H9 (cell line): ENCODE data around the gene TEX26. TPM values are rescaled to one million over a fixed set of nuclear protein-coding genes. Genes with fewer than 3 reads are reported as not detected.

Experiments
- DNase-seq: peaks from one replicate; pipeline ENCODE4 v3.0.0-alpha.2; 2017
- H2AFZ ChIP-seq: one replicate; pipeline ENCODE4 v1.6.1; 2013; ENCODE audit warnings: mild to moderate bottlenecking, low read length, control low read depth, moderate library complexity
- H2AK5ac ChIP-seq: 2 replicates; pipeline ENCODE4 v1.6.1; 2013; ENCODE audit warnings: low read length, control low read depth, mixed read lengths; ENCODE audit not compliant: insufficient read length
- H2BK120ac ChIP-seq: one replicate; pipeline ENCODE4 v1.6.1; 2013; ENCODE audit warnings: low read depth, mild to moderate bottlenecking, low read length, control low read depth, inconsistent platforms; ENCODE audit not compliant: poor library complexity, severe bottlenecking
- H2BK12ac ChIP-seq: 2 replicates; pipeline ENCODE4 v1.6.1; 2013; ENCODE audit warnings: low read length, control low read depth, mixed read lengths, low read depth; ENCODE audit not compliant: insufficient read length
- H2BK15ac ChIP-seq: 2 replicates; pipeline ENCODE4 v1.6.1; 2013; ENCODE audit warnings: low read depth, low read length, control low read depth
- H2BK20ac ChIP-seq: one replicate; pipeline ENCODE4 v1.6.1; 2013; ENCODE audit warnings: low read depth, mild to moderate bottlenecking, low read length, control low read depth, inconsistent platforms; ENCODE audit not compliant: poor library complexity, severe bottlenecking
- H2BK5ac ChIP-seq: 2 replicates; pipeline ENCODE4 v1.6.1; 2013; ENCODE audit warnings: low read length, control low read depth, mixed read lengths; ENCODE audit not compliant: insufficient read length
- H3K14ac ChIP-seq: 2 replicates; pipeline ENCODE4 v1.6.1; 2013; ENCODE audit warnings: low read length, control low read depth; ENCODE audit not compliant: insufficient read depth
- H3K18ac ChIP-seq: 2 replicates; pipeline ENCODE4 v1.6.1; 2013; ENCODE audit warnings: low read depth, mild to moderate bottlenecking, mixed read lengths, low read length, control low read depth; ENCODE audit not compliant: insufficient read length
- H3K23ac ChIP-seq: 2 replicates; pipeline ENCODE4 v1.6.1; 2013; ENCODE audit warnings: low read length, control low read depth, mixed read lengths, low read depth; ENCODE audit not compliant: insufficient read length
- H3K23me2 ChIP-seq: 2 replicates; pipeline ENCODE4 v1.6.1; 2013; ENCODE audit warnings: low read depth, mild to moderate bottlenecking, mixed read lengths, low read length, control low read depth; ENCODE audit not compliant: insufficient read length, poor library complexity, severe bottlenecking
- H3K27ac ChIP-seq: 2 replicates; pipeline ENCODE4 v1.5.1; 2013; ENCODE audit warnings: low read length, control low read depth, mixed read lengths, low read depth; ENCODE audit not compliant: insufficient read length
- H3K27me3 ChIP-seq: 2 replicates; pipeline ENCODE4 v1.6.1; 2013; ENCODE audit warnings: low read length, control low read depth, inconsistent platforms; ENCODE audit not compliant: insufficient read depth
- H3K4ac ChIP-seq: 2 replicates; pipeline ENCODE4 v1.6.1; 2013; ENCODE audit warnings: low read depth, mild to moderate bottlenecking, control low read depth, inconsistent platforms, low read length, moderate library complexity
- H3K4me1 ChIP-seq: 2 replicates; pipeline ENCODE4 v1.6.1; 2013; ENCODE audit warnings: low read length, control low read depth, inconsistent platforms; ENCODE audit not compliant: insufficient read depth
- H3K4me2 ChIP-seq: 2 replicates; pipeline ENCODE4 v1.6.1; 2013; ENCODE audit warnings: low read length, control low read depth, mixed read lengths; ENCODE audit not compliant: insufficient read length, insufficient read depth
- H3K56ac ChIP-seq: 2 replicates; pipeline ENCODE4 v1.6.1; 2013; ENCODE audit warnings: low read depth, mild to moderate bottlenecking, mixed read lengths, low read length, control low read depth; ENCODE audit not compliant: insufficient read length
- H3K79me1 ChIP-seq: 2 replicates; pipeline ENCODE4 v1.6.1; 2013; ENCODE audit warnings: low read depth, mild to moderate bottlenecking, moderate library complexity, low read length, control low read depth, inconsistent platforms; ENCODE audit not compliant: insufficient read depth, poor library complexity, severe bottlenecking
- H3K79me2 ChIP-seq: 2 replicates; pipeline ENCODE4 v1.6.1; 2013; ENCODE audit warnings: low read length, control low read depth, inconsistent platforms; ENCODE audit not compliant: insufficient read depth
- H3K9ac ChIP-seq: 2 replicates; pipeline ENCODE4 v1.6.1; 2013; ENCODE audit warnings: low read length, control low read depth, mixed read lengths; ENCODE audit not compliant: insufficient read length; ENCODE audit errors: extremely low read depth
- H3K9me3 ChIP-seq: one replicate; pipeline ENCODE4 v1.6.1; 2013; ENCODE audit warnings: low read depth, low read length, inconsistent platforms; ENCODE audit not compliant: control insufficient read depth
- H3T11ph ChIP-seq: one replicate; pipeline ENCODE4 v1.6.1; 2013; ENCODE audit warnings: mild to moderate bottlenecking, low read length, control low read depth, inconsistent platforms
- H4K20me1 ChIP-seq: one replicate; pipeline ENCODE4 v1.6.1; 2013; ENCODE audit not compliant: control insufficient read depth, insufficient read length, insufficient read depth
- H4K5ac ChIP-seq: 2 replicates; pipeline ENCODE4 v1.6.1; 2013; ENCODE audit warnings: low read depth, mild to moderate bottlenecking, mixed read lengths, low read length, control low read depth; ENCODE audit not compliant: insufficient read length
- H4K8ac ChIP-seq: replicated peaks from 2 replicates; pipeline ENCODE4 v1.6.1; 2013; ENCODE audit warnings: low read length, control low read depth, mixed read lengths, low read depth; ENCODE audit not compliant: insufficient read length
- H4K91ac ChIP-seq: 2 replicates; pipeline ENCODE4 v1.6.1; 2013; ENCODE audit warnings: low read depth, mild to moderate bottlenecking, moderate library complexity, mixed read lengths, low read length, control low read depth; ENCODE audit not compliant: insufficient read length
- H3K27ac Mint-ChIP-seq, 3 experiments: 2 replicates in 2 of 3; 3 replicates in 1 of 3; pipeline ENCODE4 v1.8.0; 2020 to 2021; ENCODE audit warnings: mixed read lengths in 3 of 3, mild to moderate bottlenecking in 1 of 3, moderate library complexity in 1 of 3
- H3K27me3 Mint-ChIP-seq: 2 replicates; pipeline ENCODE4 v1.8.0; 2021; ENCODE audit warnings: low read depth, mild to moderate bottlenecking, moderate library complexity, mixed read lengths
- H3K36me3 Mint-ChIP-seq, 3 experiments: 2 replicates in 2 of 3; 3 replicates in 1 of 3; pipeline ENCODE4 v1.8.0; 2020 to 2021; ENCODE audit warnings: low read depth in 3 of 3, mixed read lengths in 3 of 3; ENCODE audit not compliant: insufficient read depth in 1 of 3
- H3K4me1 Mint-ChIP-seq, 2 experiments: 2 replicates each; pipeline ENCODE4 v1.8.0; 2020; ENCODE audit warnings: mixed read lengths in 2 of 2
- H3K4me3 Mint-ChIP-seq, 2 experiments: 2 replicates in 1 of 2; 3 replicates in 1 of 2; pipeline ENCODE4 v1.8.0; 2020 to 2021; ENCODE audit warnings: mild to moderate bottlenecking in 2 of 2, mixed read lengths in 2 of 2, moderate library complexity in 1 of 2
- H3K9me3 Mint-ChIP-seq, 2 experiments: 2 replicates in 1 of 2; 3 replicates in 1 of 2; pipeline ENCODE4 v1.8.0; 2020; ENCODE audit warnings: mild to moderate bottlenecking in 2 of 2, mixed read lengths in 2 of 2, moderate library complexity in 1 of 2
- WGBS: extraction: QIAGEN DNeasy Blood & Tissue Kit; methylation state at CpG from one replicate; pipeline ENCODE4 v1.1.7; 2013; ENCODE audit warnings: missing lambda C conversion rate, low lambda C conversion rate, mixed read lengths; ENCODE audit not compliant: insufficient read length; ENCODE audit errors: extremely low coverage; 5-methylcytosine and 5-hydroxymethylcytosine counted together
- total RNA-seq: library from RNA; stranded (reverse); gene quantifications from 2 replicates; pipeline ENCODE4 v1.2.1, GENCODE V29; 2021
- TF ChIP-seq, protein P1 (sequence below): fragments of 200-600 bp; sonication (generic); conservative IDR thresholded peaks from 3 replicates; pipeline ENCODE4 v1.8.0; 2021; ENCODE audit warnings: antibody characterized with exemption, mild to moderate bottlenecking

Gene TEX26
- total RNA-seq, 1 experiment from 2014 or later = not detected

DNA sequence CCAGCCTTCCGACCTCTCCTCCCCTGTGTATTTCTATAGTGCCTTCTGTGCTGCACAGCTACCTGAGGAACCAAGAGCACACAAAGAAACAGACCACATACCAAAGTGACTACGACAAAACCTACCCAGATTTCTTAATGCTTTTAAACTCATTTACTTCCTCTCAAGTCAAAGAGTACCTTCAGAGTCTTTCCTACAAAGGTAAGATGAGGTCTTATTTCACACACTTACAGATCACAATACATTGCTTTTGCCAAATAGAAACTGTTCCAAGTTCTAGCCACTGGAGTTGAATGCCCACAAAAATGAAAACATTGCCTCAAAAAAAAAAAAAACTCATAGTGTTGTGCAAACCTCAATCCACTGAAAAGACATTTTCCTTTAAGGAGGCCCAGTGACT is 36.4 kb downstream of the TEX26 start:
- Histone ChIP-seq H2BK120ac (no peak overlapping the region), H2BK5ac (no peak overlapping the region), H4K8ac (no peak overlapping the region), H2BK20ac (no peak overlapping the region), H3K79me1 (no peaks in the 10 kb centered on the region), H3K23ac (no peak overlapping the region), H4K91ac (no peak overlapping the region), H4K20me1 (no peaks in the 10 kb centered on the region), H2BK12ac (no peak overlapping the region), H3K79me2 (no peaks in the 10 kb centered on the region), H3K9ac (no peak overlapping the region), H3K9me3 (peaks cover 13% of the 10 kb centered on the region), H3K4me1 (no peaks in the 10 kb centered on the region), H2BK15ac (no peak overlapping the region), H3K27me3 (no peaks in the 10 kb centered on the region), H2AFZ (no peak overlapping the region), H3K18ac (no peak overlapping the region), H3K27ac (no peak overlapping the region), H3K14ac (no peak overlapping the region), H3T11ph (no peak overlapping the region), H3K4me2 (no peak overlapping the region), H3K4ac (no peak overlapping the region), H2AK5ac (no peak overlapping the region), H4K5ac (no peak overlapping the region), H3K56ac (no peak overlapping the region), H3K23me2 (no peaks in the 10 kb centered on the region)
- TF ChIP-seq, protein P1, sequence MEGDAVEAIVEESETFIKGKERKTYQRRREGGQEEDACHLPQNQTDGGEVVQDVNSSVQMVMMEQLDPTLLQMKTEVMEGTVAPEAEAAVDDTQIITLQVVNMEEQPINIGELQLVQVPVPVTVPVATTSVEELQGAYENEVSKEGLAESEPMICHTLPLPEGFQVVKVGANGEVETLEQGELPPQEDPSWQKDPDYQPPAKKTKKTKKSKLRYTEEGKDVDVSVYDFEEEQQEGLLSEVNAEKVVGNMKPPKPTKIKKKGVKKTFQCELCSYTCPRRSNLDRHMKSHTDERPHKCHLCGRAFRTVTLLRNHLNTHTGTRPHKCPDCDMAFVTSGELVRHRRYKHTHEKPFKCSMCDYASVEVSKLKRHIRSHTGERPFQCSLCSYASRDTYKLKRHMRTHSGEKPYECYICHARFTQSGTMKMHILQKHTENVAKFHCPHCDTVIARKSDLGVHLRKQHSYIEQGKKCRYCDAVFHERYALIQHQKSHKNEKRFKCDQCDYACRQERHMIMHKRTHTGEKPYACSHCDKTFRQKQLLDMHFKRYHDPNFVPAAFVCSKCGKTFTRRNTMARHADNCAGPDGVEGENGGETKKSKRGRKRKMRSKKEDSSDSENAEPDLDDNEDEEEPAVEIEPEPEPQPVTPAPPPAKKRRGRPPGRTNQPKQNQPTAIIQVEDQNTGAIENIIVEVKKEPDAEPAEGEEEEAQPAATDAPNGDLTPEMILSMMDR = no peak
- WGBS = no CpG with 5 or more reads among the region's 2 CpGs
- Mint-ChIP-seq H3K27ac (no peak overlapping the region), H3K27me3 (peaks cover 2% of the 10 kb centered on the region; the same call in 1 of the 2 replicates), H3K9me3 (peaks cover 29 to 36% of the 10 kb centered on the region in 2 experiments), H3K4me1 (peaks cover 0 to 2% of the 10 kb centered on the region in 2 experiments; a peak in 1 of 4 replicates), H3K36me3 (peaks cover 5 to 12% (median 9%) of the 10 kb centered on the region in 3 experiments; a peak in 6 of 7 replicates), H3K4me3 (no peak overlapping the region)
- no peak for DNase-seq
